ENCODE results near the gene HIPK2.

GRCh38 chr7:139601176-139601575 lies 176.6 kb downstream of the HIPK2 start:
- TF ChIP-seq CTCF (conservative IDR thresholded peaks at IDR 0.05; ENCODE audit: low read depth, low read length) (no peak), EZH2 (IDR thresholded peaks at IDR 0.05; ENCODE audit: borderline replicate concordance, low read depth, low read length, poor library complexity, severe bottlenecking) (no peak)
